ENCODE measurements around the gene MAGI2. TPM values are rescaled to one million over a fixed set of nuclear protein-coding genes. Genes with fewer than 3 reads are reported as not detected.

The MAGI2 gene
- total and polyA plus RNA-seq, 8 donors, result 1.3 to 4.0 (median 2.0) TPM

GRCh38 chr7:78395298-78396036 lies 1058.0 kb downstream of the MAGI2 start:
- WGBS, 2 donors, result 88 to 91% methylated on average over 2 of the region's 2 CpGs

GRCh38 chr7:78389022-78389421 lies 1064.4 kb downstream of the MAGI2 start:
- Histone ChIP-seq H3K4me3 (no peak overlapping the region), H3K9me3 (no peaks in the 10 kb centered on the region), H3K27me3 (no peaks in the 10 kb centered on the region), H3K27ac (no peak overlapping the region), H3K36me3 (no peaks in the 10 kb centered on the region), H3K4me1 (no peaks in the 10 kb centered on the region)
- FAIRE-seq (no peak), DNase-seq (no peak), ATAC-seq (no peak)
- WGBS, 2 donors, result 76 to 80% methylated on average over 4 of the region's 4 CpGs
- intact Hi-C loops (cut with DNase I), result no loop called here
- TF ChIP-seq CTCF (IDR thresholded peaks at IDR 0.05), result no peak

More at GRCh38 chr7:78395298-78396036, 1058.0 kb downstream of the MAGI2 start:
- Histone ChIP-seq H3K4me1 (no peaks in the 10 kb centered on the region), H3K27ac (no peak overlapping the region), H3K9me3 (no peaks in the 10 kb centered on the region), H3K4me3 (no peak overlapping the region), H3K36me3 (no peaks in the 10 kb centered on the region), H3K27me3 (no peaks in the 10 kb centered on the region)
- intact Hi-C loops (cut with DNase I), result no loop called here
- no peak for DNase-seq
- FAIRE-seq, result no peak
- ATAC-seq, result no peak
- TF ChIP-seq CTCF (IDR thresholded peaks at IDR 0.05), result no peak

DNA sequence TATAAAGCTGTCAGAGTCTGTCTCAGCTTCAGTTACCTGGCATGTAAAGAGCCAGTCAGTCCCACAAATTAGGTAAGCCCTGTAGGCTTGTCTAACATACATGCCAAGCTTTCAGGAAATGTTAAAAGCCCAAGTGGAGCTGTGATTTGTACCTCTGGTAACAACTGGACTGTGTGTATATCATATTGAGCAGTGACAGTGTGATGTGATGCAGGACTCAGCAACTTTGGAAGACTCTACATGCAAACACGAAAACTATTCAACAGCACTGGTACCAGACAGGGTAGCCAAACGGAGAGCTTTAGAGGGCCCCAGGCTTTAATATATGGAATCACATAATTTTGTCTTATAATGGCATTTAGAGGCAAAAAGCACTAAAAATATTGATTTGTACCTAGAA lies 1066.9 kb downstream of the MAGI2 start:
- intact Hi-C loops (cut with DNase I), result no loop called here
- Histone ChIP-seq H3K9me3 (no peaks in the 10 kb centered on the region), H3K27ac (no peak overlapping the region), H3K36me3 (no peaks in the 10 kb centered on the region), H3K27me3 (no peaks in the 10 kb centered on the region), H3K4me3 (no peak overlapping the region), H3K4me1 (no peaks in the 10 kb centered on the region)
- 82 to 86% methylated on average over 2 of the region's 2 CpGs for WGBS, 2 donors
- DNase-seq, result no peak
- no peak for ATAC-seq
- no peak for FAIRE-seq
- TF ChIP-seq CTCF (IDR thresholded peaks at IDR 0.05), result no peak

DNA sequence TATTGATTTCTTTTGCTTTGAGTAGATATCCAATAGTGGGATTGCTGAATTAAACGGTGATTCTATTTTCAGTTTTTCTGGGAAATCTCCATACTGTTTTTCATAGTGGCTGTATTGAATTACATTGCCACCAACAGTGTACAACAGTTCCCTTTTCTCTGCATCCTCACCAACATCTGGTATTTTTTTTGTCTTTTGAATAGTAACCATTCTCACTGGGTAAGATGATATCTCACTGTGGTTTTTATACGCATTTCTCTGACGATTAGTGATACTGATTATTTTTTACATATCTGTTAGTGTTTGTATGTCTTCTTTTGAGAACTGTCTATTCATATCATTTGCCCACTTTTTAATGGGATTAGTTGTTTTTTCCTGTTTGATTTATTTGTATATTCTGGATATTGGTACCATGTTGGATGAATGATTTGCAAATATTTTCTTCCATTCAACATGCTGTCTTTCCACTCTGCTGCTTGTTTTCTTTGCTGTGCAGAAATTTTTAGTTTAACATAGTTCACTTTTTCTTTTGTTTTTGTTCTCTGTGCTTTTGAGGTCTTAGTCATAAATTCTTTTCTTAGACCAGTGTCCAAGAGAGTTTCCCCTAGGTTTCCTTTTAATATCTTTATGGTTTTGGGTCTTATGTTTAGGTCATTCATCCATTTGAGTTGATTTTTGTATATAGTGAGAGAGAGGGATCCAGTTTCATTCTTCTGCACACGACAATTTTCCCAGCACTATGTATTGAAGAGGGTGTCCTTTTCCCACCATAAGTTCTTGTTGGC lies 1070.2 kb downstream of the MAGI2 start:
- no peak overlapping the region for H3K27ac ChIP-seq
- no peak overlapping the region for H3K4me3 ChIP-seq
- FAIRE-seq (no peak), DNase-seq (no peak), ATAC-seq (no peak)
- TF ChIP-seq CTCF (IDR thresholded peaks at IDR 0.05), result no peak
- no peaks in the 10 kb centered on the region for H3K4me1 ChIP-seq
- intact Hi-C loops (cut with DNase I), result no loop called here
- WGBS, 2 donors, result 64 to 66% methylated on average over 4 of the region's 4 CpGs
- no peaks in the 10 kb centered on the region for H3K27me3 ChIP-seq
- no peaks in the 10 kb centered on the region for H3K36me3 ChIP-seq
- H3K9me3 ChIP-seq, result no peaks in the 10 kb centered on the region

DNA sequence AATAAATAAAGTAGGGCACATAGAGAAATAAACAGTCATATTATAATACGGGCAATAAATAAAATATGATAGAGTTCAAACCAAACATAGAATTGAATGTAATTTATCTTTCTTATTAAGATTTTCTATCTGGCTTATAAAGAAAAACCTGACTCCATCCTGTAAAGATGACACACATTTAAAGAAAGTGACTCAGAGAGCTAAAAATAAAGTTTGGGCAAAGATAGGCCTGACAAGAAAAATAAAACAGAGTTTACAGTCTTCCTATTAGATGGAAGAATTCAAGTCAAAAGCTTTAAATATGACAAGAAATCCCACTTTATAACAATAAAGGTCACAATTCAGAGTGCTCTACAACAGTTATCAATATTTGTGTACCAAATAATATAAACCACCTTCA lies 1074.3 kb downstream of the MAGI2 start:
- intact Hi-C loops (cut with DNase I), result no loop called here
- H3K27ac ChIP-seq, result no peak overlapping the region
- no peak for TF ChIP-seq CTCF (IDR thresholded peaks at IDR 0.05)
- no peak for ATAC-seq
- no peaks in the 10 kb centered on the region for H3K9me3 ChIP-seq
- H3K4me3 ChIP-seq, result no peak overlapping the region
- H3K27me3 ChIP-seq, result no peaks in the 10 kb centered on the region
- FAIRE-seq, result peak; percentile 47
- no peaks in the 10 kb centered on the region for H3K36me3 ChIP-seq
- no peak for DNase-seq
- WGBS, 2 donors, result 94 to 95% methylated on average over 1 of the region's 1 CpG
- no peaks in the 10 kb centered on the region for H3K4me1 ChIP-seq

All from pancreas (tissue), 10 donors.